SK-N-SH (cell line): Measurements from ENCODE around the gene PTPRD. TPM values are rescaled to one million over a fixed set of nuclear protein-coding genes. Genes with fewer than 3 reads are reported as not detected.

Source experiments
- CTCF ChIA-PET: fragments of 300-600, 350-600 bp; formaldehyde crosslinking; extraction: SDS; loops from one replicate; lab custom pipeline; 2021; lab: Yijun Ruan, JAX
- POLR2A ChIA-PET: fragments of 350-600 bp; sonication (Branson Sonifier 250); formaldehyde crosslinking; extraction: SDS; loops from one replicate; lab custom pipeline; 2020; ENCODE audit warnings: antibody characterized with exemption, inconsistent platforms; lab: Yijun Ruan, JAX
- DNase-seq: peaks from one replicate; pipeline ENCODE4 v3.0.0; 2012
- H2AFZ ChIP-seq: fragments of 200-600 bp; sonication (generic); 2 replicates; pipeline ENCODE4 v1.8.1; 2016; ENCODE audit warnings: antibody characterized with exemption, mild to moderate bottlenecking, low read depth
- H3F3A ChIP-seq: fragments of 200-600 bp; sonication (generic); replicated peaks from 2 replicates; pipeline ENCODE3; 2016; ENCODE audit warnings: antibody characterized with exemption, mild to moderate bottlenecking; ENCODE audit not compliant: insufficient read depth
- H3K27ac ChIP-seq, 2 experiments: fragments of 200-500 bp in 1 of 2; fragments of 200-600 bp in 1 of 2; sonication (Bioruptor generic) in 1 of 2; sonication (generic), shearing (Covaris generic) in 1 of 2; 2 replicates each; pipeline versions ENCODE4 v1.5.1 to v1.6.1; 2014 to 2016; ENCODE audit warnings: low read depth in 2 of 2, inconsistent platforms in 1 of 2, low read length in 1 of 2, mild to moderate bottlenecking in 1 of 2, mixed read lengths in 1 of 2
- H3K27me3 ChIP-seq: fragments of 200-600 bp; sonication (generic), shearing (Covaris generic); 2 replicates; pipeline ENCODE4 v1.6.1; 2016; ENCODE audit warnings: mixed run types; ENCODE audit not compliant: insufficient read depth
- H3K36me3 ChIP-seq, 2 experiments: fragments of 200-500 bp in 1 of 2; fragments of 200-600 bp in 1 of 2; sonication (Bioruptor generic) in 1 of 2; sonication (generic) in 1 of 2; replicated peaks in 1 of 2; 2 replicates each; pipeline versions ENCODE3 to v1.5.1; 2014 to 2016; ENCODE audit warnings: low read length in 1 of 2, mild to moderate bottlenecking in 1 of 2; ENCODE audit not compliant: insufficient read depth in 2 of 2, control insufficient read depth in 1 of 2
- H3K4me1 ChIP-seq, 2 experiments: fragments of 200-500 bp in 1 of 2; fragments of 200-600 bp in 1 of 2; sonication (Bioruptor generic) in 1 of 2; sonication (generic), shearing (Covaris generic) in 1 of 2; 2 replicates each; pipeline versions ENCODE4 v1.5.1 to v1.6.1; 2014 to 2016; ENCODE audit warnings: low read depth in 1 of 2, low read length in 1 of 2, mixed run types in 1 of 2; ENCODE audit not compliant: insufficient read depth in 2 of 2, control insufficient read depth in 1 of 2
- H3K4me2 ChIP-seq: fragments of 200-600 bp; sonication (generic), shearing (Covaris generic); 2 replicates; pipeline ENCODE4 v1.6.1; 2017; ENCODE audit warnings: mixed run types
- H3K4me3 ChIP-seq, 2 experiments: fragments of 200-500 bp in 1 of 2; fragments of 200-600 bp in 1 of 2; sonication (Bioruptor generic) in 1 of 2; sonication (generic), shearing (Covaris generic) in 1 of 2; 2 replicates each; pipeline versions ENCODE4 v1.5.1 to v1.8.1; 2014 to 2016; ENCODE audit warnings: low read depth in 2 of 2, inconsistent platforms in 1 of 2, low read length in 1 of 2, mild to moderate bottlenecking in 1 of 2, mixed read lengths in 1 of 2, moderate library complexity in 1 of 2
- H3K79me2 ChIP-seq: fragments of 200-600 bp; sonication (generic); 2 replicates; pipeline ENCODE4 v1.8.1; 2017; ENCODE audit warnings: mild to moderate bottlenecking; ENCODE audit not compliant: insufficient read depth
- H3K9ac ChIP-seq: fragments of 200-600 bp; sonication (generic); 2 replicates; pipeline ENCODE4 v1.6.1; 2017; ENCODE audit warnings: mixed run types
- H3K9me2 ChIP-seq: fragments of 200-600 bp; sonication (generic); 2 replicates; pipeline ENCODE4 v1.6.1; 2017; ENCODE audit warnings: mixed run types
- H3K9me3 ChIP-seq: fragments of 200-600 bp; sonication (generic); 2 replicates; pipeline ENCODE4 v1.6.1; 2017; ENCODE audit warnings: mixed run types, mild to moderate bottlenecking, moderate library complexity
- H4K20me1 ChIP-seq: fragments of 200-600 bp; sonication (generic); 2 replicates; pipeline ENCODE4 v1.6.1; 2017; ENCODE audit warnings: mild to moderate bottlenecking, mixed run types; ENCODE audit not compliant: insufficient read depth
- CHD2 ChIP-seq: fragments of 150-350 bp; IDR thresholded peaks from 2 replicates; pipeline ENCODE4 v1.6.1; 2018; ENCODE audit warnings: low read length; ENCODE audit not compliant: partially characterized antibody
- CTCF ChIP-seq: fragments of 200-600 bp; sonication (generic); IDR thresholded peaks from 2 replicates; pipeline ENCODE4 v1.6.1; 2017; ENCODE audit warnings: antibody characterized with exemption, mild to moderate bottlenecking, moderate library complexity
- ELF1 ChIP-seq: IDR thresholded peaks from 2 replicates; pipeline ENCODE4 v1.4.0; 2012
- MEF2A ChIP-seq: IDR thresholded peaks from 2 replicates; pipeline ENCODE4 v1.4.0; 2012; ENCODE audit warnings: low read depth, borderline replicate concordance
- POLR2AphosphoS5 ChIP-seq: IDR thresholded peaks from 2 replicates; pipeline ENCODE4 v1.6.1; 2012; ENCODE audit warnings: low read depth, low read length
- REST ChIP-seq: IDR thresholded peaks from 2 replicates; pipeline ENCODE4 v1.6.1; 2012; ENCODE audit warnings: mild to moderate bottlenecking, low read depth, low read length, moderate library complexity
- RXRA ChIP-seq: IDR thresholded peaks from 2 replicates; pipeline ENCODE4 v1.4.0; 2012; ENCODE audit warnings: low read depth, mild to moderate bottlenecking, borderline replicate concordance
- USF2 ChIP-seq: fragments of 150-350 bp; IDR thresholded peaks from 2 replicates; pipeline ENCODE4 v1.6.1; 2017; ENCODE audit warnings: antibody characterized with exemption, low read length, low read depth, borderline replicate concordance
- WGBS: methylation state at CpG from one replicate; pipeline ENCODE4 v1.1.6; 2017; ENCODE audit warnings: low lambda C conversion rate; 5-methylcytosine and 5-hydroxymethylcytosine counted together
- polyA plus RNA-seq, 3 experiments: library from polyadenylated mRNA; depleted of rRNA; stranded (reverse); fragments of >200 nt; gene quantifications; 2 replicates each; pipeline ENCODE4 v1.2.3, GENCODE V29; 2012

The PTPRD gene
- polyA plus RNA-seq, 1 of the 3 experiments (the other 2 are of a cell fraction): 0.15 TPM

GRCh38 chr9:9751996-9752395 lies 860.8 kb downstream of the PTPRD start:
- H3K4me1 ChIP-seq: no peaks in the 10 kb centered on the region
- H3K4me3 ChIP-seq: no peak overlapping the region
- no peaks in the 10 kb centered on the region for H3K9me2 ChIP-seq
- H2AFZ ChIP-seq: no peak overlapping the region
- H3K36me3 ChIP-seq: no peaks in the 10 kb centered on the region
- no peaks in the 10 kb centered on the region for H4K20me1 ChIP-seq
- no peak overlapping the region for H3K9ac ChIP-seq
- no peaks in the 10 kb centered on the region for H3K9me3 ChIP-seq
- no peak overlapping the region for H3K27ac ChIP-seq
- POLR2A ChIA-PET: no interaction called here
- no peaks in the 10 kb centered on the region; the same call in 1 of the 2 replicates for H3K79me2 ChIP-seq
- no peak for DNase-seq
- H3K27me3 ChIP-seq: no peaks in the 10 kb centered on the region
- TF ChIP-seq CTCF: no peak
- WGBS: 28% methylated on average over 4 of the region's 4 CpGs
- CTCF ChIA-PET: no interaction called here
- no peaks in the 10 kb centered on the region for H3F3A ChIP-seq
- no peak overlapping the region for H3K4me2 ChIP-seq

- DNase-seq: no peak
- Histone ChIP-seq H2AFZ (no peak overlapping the region), H3K27me3 (no peaks in the 10 kb centered on the region), H3K27ac (no peak overlapping the region), H4K20me1 (no peaks in the 10 kb centered on the region), H3F3A (no peaks in the 10 kb centered on the region), H3K4me2 (no peak overlapping the region), H3K9ac (no peak overlapping the region), H3K79me2 (no peaks in the 10 kb centered on the region; the same call in 1 of the 2 replicates), H3K36me3 (no peaks in the 10 kb centered on the region)
- 19% methylated on average over 3 of the region's 3 CpGs for WGBS
- CTCF ChIA-PET: interaction anchor here (1.0 kb wide), 1 partner anchor 41 kb away, joined by 3 read pairs; no protein-coding TSS in a partner anchor
- POLR2A ChIA-PET: no interaction called here
- TF ChIP-seq REST: no peak
- no peak for TF ChIP-seq ELF1
- no peak for TF ChIP-seq CTCF
- no peak for TF ChIP-seq USF2
- no peak for TF ChIP-seq MEF2A
- TF ChIP-seq CHD2: no peak
- no peak for TF ChIP-seq POLR2AphosphoS5
- TF ChIP-seq RXRA: no peak
- TF ChIP-seq, all 33 proteins: peak for 0
- Histone ChIP-seq H3K4me3 (no peak overlapping the region), H3K9me3 (no peaks in the 10 kb centered on the region), H3K4me1 (no peaks in the 10 kb centered on the region), H3K9me2 (no peaks in the 10 kb centered on the region)
Observed at GRCh38 chr9:9750719-9751118, 862.1 kb downstream of the PTPRD start.
